Heart left ventricle (tissue), 13 donors: ENCODE measurements around the gene HTR4.

Experiments used
- POLR2A ChIP-seq, 2 donors: fragments of 450-650 bp; IDR thresholded peaks; one replicate each; pipeline ENCODE4 v1.6.1; 2017; ENCODE audit warnings: antibody characterized with exemption in 2 of 2, mild to moderate bottlenecking in 2 of 2, moderate library complexity in 2 of 2
- TF ChIP-seq, protein P1 (sequence below), 12 donors: fragments of 200-600 bp; sonication (generic) in 4 of 12; IDR thresholded peaks; one replicate each; pipeline versions ENCODE4 v1.5.0 to v1.8.0; 2018 to 2022; ENCODE audit warnings: antibody characterized with exemption in 12 of 12, mild to moderate bottlenecking in 5 of 12
- donor health status: ischemic (EF 13 %, LVEDD 7.1; RV severe dilation, severe dysfunction).
- donor health status: DM: no; HTN: yes; CAD: no.
- donor health status: DM: no; HTN: no; CAD: no.
- donor health status: ischemic (EF 25% LVEDD 6.9; RV normal size, moderate dysfunction).
- donor health status: ischemic (EF 25% LVEDD 5.7; RV mildly dilated, moderate dysfunction).
- donor health status: ischemic (EF 35%, LVEDD 5.7; RV mildly dilated, moderate dysfunction).
- donor health status: nonischemic (EF 11% LVEDD 7.7; RV severe dilation, severe dysfunction).
- donor health status: DM: yes; HTN: yes; CAD: no.
- donor health status: PGD.
- donor health status: ischemic (EF 29% LVEDD 5.4; RV normal size, mild dysfunction).
- donor health status: nonischemic (EF 23%, LVEDD 6.1; RV moderate dilation, normal function).

DNA sequence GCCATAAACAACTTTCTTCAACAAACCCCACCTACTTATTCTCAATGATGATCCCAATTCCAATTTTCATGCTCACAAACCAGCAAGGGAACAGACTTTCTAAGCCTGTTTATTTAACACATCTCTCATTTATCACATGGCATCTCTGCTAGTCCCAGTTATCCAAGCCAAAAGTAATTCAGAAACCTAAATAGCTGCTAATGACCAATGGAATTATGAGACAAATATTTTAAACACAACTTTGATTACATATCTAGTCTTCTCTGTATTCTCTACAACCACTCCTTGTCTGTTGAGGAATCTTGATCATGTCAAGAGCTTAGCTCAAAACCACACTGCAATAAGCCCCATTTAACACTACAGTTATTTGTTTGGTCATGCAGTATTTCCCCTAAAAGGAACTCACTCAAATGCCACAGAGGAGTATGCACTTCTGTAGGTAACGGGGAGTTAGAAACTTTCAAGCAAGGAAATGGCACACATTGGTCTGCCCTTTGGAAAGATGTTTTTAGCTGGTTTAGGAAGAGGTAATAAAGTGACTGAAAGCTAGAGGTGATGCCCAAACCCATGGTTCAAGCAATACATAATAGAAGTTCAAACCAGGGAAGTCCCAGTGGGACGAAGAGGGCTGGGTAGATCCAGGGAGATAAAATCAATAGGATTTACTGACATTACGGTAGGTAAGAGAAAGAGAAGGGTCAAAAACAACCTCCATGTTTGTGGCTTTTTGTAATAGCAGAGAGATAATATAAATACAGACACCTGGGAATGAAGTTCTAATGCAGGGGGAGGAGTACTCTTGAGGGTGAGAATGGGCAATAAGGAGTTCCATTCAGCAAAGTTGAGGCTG lies 42.1 kb upstream of the HTR4 start:
- TF ChIP-seq, protein P1, sequence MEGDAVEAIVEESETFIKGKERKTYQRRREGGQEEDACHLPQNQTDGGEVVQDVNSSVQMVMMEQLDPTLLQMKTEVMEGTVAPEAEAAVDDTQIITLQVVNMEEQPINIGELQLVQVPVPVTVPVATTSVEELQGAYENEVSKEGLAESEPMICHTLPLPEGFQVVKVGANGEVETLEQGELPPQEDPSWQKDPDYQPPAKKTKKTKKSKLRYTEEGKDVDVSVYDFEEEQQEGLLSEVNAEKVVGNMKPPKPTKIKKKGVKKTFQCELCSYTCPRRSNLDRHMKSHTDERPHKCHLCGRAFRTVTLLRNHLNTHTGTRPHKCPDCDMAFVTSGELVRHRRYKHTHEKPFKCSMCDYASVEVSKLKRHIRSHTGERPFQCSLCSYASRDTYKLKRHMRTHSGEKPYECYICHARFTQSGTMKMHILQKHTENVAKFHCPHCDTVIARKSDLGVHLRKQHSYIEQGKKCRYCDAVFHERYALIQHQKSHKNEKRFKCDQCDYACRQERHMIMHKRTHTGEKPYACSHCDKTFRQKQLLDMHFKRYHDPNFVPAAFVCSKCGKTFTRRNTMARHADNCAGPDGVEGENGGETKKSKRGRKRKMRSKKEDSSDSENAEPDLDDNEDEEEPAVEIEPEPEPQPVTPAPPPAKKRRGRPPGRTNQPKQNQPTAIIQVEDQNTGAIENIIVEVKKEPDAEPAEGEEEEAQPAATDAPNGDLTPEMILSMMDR (IDR thresholded peaks at IDR 0.05): no peak
- TF ChIP-seq POLR2A (IDR thresholded peaks at IDR 0.05): no peak
